ENCODE results near the gene TNFRSF19.

GRCh38 chr13:23671897-23672296, 101.7 kb downstream of the TNFRSF19 start:
- TF ChIP-seq CTCF (IDR thresholded peaks at IDR 0.05) = no peak
- no peak for TF ChIP-seq SIN3A (IDR thresholded peaks at IDR 0.05; ENCODE audit: borderline replicate concordance, insufficient read depth, low read depth, low read length)
- TF ChIP-seq POLR2AphosphoS5 (IDR thresholded peaks at IDR 0.05; ENCODE audit: low read depth, low read length) = no peak
- TF ChIP-seq REST (IDR thresholded peaks at IDR 0.05; ENCODE audit: insufficient read depth in 1 of 2, low read depth in 2 of 2, low read length in 1 of 2) = no peak

Data from Panc1 (cell line).